Measurements from ENCODE around the gene NUCB2. TPM values are rescaled to one million over a fixed set of nuclear protein-coding genes. Genes with fewer than 3 reads are reported as not detected.

Gene NUCB2
- total RNA-seq, 4 donors from 2014 or later: 12.2 to 42.7 (median 17.3) TPM

DNA sequence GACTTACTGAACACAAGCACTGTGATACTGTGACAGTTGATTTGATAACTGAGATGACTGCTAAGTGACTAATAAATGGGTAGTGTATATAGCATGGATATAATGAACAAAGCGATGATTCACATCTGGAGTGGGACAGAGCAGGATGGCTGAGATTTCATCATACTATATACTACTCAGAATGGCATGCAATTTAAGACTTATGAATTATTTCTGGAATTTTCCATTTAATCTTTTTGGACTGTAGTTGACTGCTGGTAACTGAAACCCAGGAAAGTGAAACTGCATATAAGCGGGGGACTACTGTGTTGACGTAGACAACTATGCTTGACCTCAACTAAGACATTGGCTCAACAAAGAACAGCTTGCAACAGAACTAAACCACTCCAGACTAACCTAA lies 20.0 kb upstream of the NUCB2 start:
- Histone ChIP-seq H3K4me1 (no peaks in the 10 kb centered on the region), H3K36me3 (no peaks in the 10 kb centered on the region), H3K27me3 (no peaks in the 10 kb centered on the region), H3K27ac (no peak overlapping the region), H3K4me3 (no peak overlapping the region), H3K9me3 (no peaks in the 10 kb centered on the region)
- TF ChIP-seq, protein P1, sequence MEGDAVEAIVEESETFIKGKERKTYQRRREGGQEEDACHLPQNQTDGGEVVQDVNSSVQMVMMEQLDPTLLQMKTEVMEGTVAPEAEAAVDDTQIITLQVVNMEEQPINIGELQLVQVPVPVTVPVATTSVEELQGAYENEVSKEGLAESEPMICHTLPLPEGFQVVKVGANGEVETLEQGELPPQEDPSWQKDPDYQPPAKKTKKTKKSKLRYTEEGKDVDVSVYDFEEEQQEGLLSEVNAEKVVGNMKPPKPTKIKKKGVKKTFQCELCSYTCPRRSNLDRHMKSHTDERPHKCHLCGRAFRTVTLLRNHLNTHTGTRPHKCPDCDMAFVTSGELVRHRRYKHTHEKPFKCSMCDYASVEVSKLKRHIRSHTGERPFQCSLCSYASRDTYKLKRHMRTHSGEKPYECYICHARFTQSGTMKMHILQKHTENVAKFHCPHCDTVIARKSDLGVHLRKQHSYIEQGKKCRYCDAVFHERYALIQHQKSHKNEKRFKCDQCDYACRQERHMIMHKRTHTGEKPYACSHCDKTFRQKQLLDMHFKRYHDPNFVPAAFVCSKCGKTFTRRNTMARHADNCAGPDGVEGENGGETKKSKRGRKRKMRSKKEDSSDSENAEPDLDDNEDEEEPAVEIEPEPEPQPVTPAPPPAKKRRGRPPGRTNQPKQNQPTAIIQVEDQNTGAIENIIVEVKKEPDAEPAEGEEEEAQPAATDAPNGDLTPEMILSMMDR (IDR thresholded peaks at IDR 0.05): no peak
- TF ChIP-seq POLR2A (IDR thresholded peaks at IDR 0.05): no peak
- DNase-seq: no peak

DNA sequence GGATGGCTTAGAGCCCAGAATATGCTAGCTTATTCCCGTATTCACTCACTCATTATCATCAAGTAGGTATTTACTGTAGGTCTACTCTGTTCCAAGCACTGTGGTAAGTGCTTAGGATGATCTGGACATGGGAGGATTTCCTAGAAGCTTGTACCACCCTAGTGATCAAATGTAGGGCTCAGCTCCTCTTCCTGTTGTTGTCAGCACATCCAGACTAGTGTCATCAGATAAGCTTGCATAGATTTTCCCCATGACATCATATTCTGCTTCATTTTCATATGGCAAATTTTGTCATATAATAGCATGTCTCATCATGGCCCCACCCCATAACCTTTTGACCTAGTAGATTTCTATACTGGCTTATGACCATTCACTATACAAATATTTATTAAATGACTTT lies 19.3 kb upstream of the NUCB2 start:
- no peak for DNase-seq
- H3K27ac ChIP-seq: no peak overlapping the region

DNA sequence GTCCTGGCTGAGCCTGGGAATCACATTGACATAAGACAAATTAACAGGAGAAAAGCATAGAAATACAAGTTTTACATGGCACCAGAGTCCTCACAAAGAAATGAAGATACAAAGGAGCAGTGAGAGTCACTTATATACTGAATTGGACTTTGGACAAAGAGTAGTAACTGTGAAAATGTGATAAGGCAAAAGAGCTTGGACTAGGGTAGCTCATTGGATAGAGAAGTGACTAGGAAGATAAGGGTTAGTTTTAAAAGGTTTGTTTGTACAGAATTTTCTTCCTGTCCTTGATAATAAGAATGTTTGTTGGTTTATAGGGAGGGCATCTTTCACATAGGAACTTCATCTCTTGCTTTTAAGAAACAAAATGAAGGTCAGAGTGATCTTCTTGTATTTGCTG lies 17.9 kb upstream of the NUCB2 start:
- DNase-seq: no peak
- TF ChIP-seq, protein P1 (IDR thresholded peaks at IDR 0.05): no peak
- TF ChIP-seq POLR2A (IDR thresholded peaks at IDR 0.05): no peak
- H3K27me3 ChIP-seq: no peaks in the 10 kb centered on the region
- H3K27ac ChIP-seq: no peak overlapping the region
- H3K9me3 ChIP-seq: no peaks in the 10 kb centered on the region
- H3K4me3 ChIP-seq: no peak overlapping the region
- H3K4me1 ChIP-seq: no peaks in the 10 kb centered on the region
- H3K36me3 ChIP-seq: no peaks in the 10 kb centered on the region

More for the DNA sequence above, 19.3 kb upstream of the NUCB2 start:
- no peaks in the 10 kb centered on the region for H3K9me3 ChIP-seq
- no peaks in the 10 kb centered on the region for H3K4me1 ChIP-seq
- H3K27me3 ChIP-seq: no peaks in the 10 kb centered on the region
- H3K36me3 ChIP-seq: no peaks in the 10 kb centered on the region
- no peak overlapping the region for H3K4me3 ChIP-seq
- no peak for TF ChIP-seq POLR2A (IDR thresholded peaks at IDR 0.05)
- TF ChIP-seq, protein P1 (IDR thresholded peaks at IDR 0.05): no peak

DNA sequence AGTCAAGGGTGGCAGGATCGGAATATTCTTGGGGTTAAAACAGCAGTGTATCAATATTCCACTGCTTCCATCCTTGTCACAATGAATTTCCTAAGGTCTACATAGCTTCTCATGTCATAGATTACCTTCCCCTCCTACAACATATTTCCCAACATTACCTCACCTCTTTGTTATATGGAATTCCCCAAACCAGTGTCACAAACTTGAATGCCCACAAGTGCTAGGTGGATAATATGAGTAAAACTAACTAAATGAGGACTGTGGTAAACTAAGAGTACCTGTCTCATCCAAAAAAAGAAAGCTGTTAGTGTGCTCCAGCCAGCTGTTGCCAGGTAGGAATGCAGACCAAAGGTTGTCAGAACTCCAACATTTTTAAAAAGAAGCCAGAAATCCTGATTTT lies 17.0 kb upstream of the NUCB2 start:
- DNase-seq: no peak
- Histone ChIP-seq H3K27ac (no peak overlapping the region), H3K36me3 (no peaks in the 10 kb centered on the region), H3K4me1 (no peaks in the 10 kb centered on the region), H3K4me3 (no peak overlapping the region), H3K9me3 (no peaks in the 10 kb centered on the region), H3K27me3 (no peaks in the 10 kb centered on the region)
- no peak for TF ChIP-seq POLR2A (IDR thresholded peaks at IDR 0.05)
- TF ChIP-seq, protein P1 (IDR thresholded peaks at IDR 0.05): no peak

DNA sequence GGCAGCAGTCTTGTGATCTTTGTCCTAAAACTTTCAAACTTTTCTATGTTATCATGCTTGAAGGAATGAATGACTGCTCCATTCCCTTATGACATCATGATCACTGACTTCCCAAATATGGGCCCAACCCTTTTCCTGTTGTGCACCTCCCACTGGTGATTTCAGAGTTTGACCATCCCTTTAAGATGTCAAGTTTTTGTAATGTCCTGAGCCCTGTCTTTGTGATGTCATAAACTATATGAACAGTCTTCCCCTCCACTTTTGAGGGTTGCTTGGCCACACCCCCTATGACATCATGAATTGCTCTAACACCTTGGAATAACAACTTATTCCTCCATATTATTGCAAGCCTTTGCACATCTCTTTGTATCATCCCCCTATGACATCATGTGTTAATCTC lies 16.5 kb upstream of the NUCB2 start:
- TF ChIP-seq, protein P1 (IDR thresholded peaks at IDR 0.05): no peak
- TF ChIP-seq POLR2A (IDR thresholded peaks at IDR 0.05): no peak
- H3K9me3 ChIP-seq: no peaks in the 10 kb centered on the region
- no peaks in the 10 kb centered on the region for H3K27me3 ChIP-seq
- H3K4me3 ChIP-seq: no peak overlapping the region
- no peaks in the 10 kb centered on the region for H3K36me3 ChIP-seq
- no peaks in the 10 kb centered on the region for H3K4me1 ChIP-seq
- H3K27ac ChIP-seq: no peak overlapping the region
- DNase-seq: no peak

DNA sequence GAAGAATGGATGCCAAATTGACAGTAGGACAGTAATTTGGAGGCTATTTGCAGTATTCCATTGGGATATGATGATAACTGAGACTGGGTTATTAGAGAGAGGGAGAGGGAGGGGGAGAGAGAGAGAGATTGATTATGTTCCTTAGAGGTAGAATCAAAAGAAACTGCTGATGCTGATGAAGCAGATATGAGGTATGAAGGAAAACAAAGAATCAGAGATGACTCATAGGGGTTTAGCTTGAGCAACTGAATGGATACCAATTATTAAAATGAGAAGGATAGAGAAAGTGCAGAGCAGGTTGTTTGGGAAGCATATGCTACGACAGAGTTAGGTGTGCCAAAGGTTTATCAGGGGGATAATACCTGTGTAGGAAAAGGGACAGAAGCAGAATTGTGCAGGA lies 12.8 kb upstream of the NUCB2 start:
- no peak for TF ChIP-seq POLR2A (IDR thresholded peaks at IDR 0.05)
- TF ChIP-seq, protein P1 (IDR thresholded peaks at IDR 0.05): no peak
- Histone ChIP-seq H3K4me3 (no peak overlapping the region), H3K27ac (no peak overlapping the region), H3K36me3 (no peaks in the 10 kb centered on the region), H3K9me3 (no peaks in the 10 kb centered on the region), H3K27me3 (no peaks in the 10 kb centered on the region), H3K4me1 (no peaks in the 10 kb centered on the region)
- no peak for DNase-seq

Measured in Peyer's patch (tissue), 4 donors.